Stimulated activated CD8-positive, alpha-beta memory T cell treated with anti-CD3 and anti-CD28 coated beads, Interleukin-4, amount 100 ng/mL, for 1 hour (primary cell): ENCODE data around the gene VPS72.
"Not testable (repeated sequence)": the region's sequence is repeated elsewhere in the genome, so short reads cannot be mapped to it uniquely, and the experiment has no call there.

ENCODE experiments used
- DNase-seq, 2 donors: peaks; one replicate each; pipeline ENCODE4 v3.0.0-alpha.2; 2020; ENCODE audit warnings: low read depth in 2 of 2, low spot score in 1 of 2

Gene VPS72, protein sequence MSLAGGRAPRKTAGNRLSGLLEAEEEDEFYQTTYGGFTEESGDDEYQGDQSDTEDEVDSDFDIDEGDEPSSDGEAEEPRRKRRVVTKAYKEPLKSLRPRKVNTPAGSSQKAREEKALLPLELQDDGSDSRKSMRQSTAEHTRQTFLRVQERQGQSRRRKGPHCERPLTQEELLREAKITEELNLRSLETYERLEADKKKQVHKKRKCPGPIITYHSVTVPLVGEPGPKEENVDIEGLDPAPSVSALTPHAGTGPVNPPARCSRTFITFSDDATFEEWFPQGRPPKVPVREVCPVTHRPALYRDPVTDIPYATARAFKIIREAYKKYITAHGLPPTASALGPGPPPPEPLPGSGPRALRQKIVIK

DNA sequence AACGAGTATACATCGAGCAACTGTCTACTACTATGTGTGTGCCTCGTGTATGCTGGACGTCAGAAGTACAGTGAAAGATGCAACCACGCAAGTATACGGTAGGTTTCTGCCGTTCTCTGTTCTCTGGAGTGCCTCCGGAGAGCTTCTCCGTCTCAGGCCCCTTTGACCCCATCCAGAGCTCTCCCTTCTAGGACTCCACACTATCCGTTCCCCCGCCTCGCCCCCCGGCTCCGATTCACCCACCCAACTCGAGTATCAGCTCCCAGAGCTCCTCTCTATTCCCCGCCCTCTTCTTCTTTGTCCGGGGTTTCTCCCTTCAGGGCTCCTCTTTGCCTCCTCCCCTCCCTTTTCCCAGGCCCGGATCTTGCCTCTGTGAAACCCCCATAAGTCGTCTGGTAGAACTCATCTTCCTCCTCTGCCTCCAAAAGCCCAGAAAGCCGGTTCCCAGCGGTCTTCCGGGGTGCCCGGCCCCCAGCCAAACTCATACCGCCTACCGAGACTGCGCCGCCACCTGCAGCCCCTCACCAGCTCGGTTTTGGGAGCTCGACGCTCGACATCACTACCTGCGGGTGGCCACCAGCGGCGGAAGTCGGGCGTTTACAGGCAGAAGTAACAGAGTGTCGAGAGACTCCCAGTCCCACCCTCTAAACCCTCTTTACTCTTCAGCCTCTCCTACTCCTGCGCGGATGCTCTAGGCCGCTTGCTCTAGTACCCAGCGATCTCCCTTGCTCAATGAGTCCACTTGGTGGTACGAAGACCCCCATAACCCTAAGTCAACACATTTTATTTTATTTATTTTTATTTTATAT lies at the start of gene VPS72:
TSS of gene VPS72 (minus strand) at position 561 of the 809 bp plus-strand sequence. CDS start at position 485, 76 bp downstream.
- peak; percentile 56 to 69 for DNase-seq

DNA sequence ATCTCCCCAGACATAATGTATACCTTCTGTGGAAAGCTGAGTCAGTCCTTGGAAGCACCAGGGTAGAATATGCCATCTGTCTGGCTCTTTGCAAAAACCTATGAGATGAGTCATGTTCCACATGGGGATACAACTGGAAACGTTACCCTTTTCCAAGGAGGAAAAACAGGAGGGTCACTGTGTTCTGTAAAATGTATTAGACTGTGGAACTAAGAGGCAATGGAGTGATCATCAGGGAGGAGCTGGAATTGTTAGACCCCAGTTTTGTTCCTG lies 48.4 kb upstream of the VPS72 start:
- no peak for DNase-seq

DNA sequence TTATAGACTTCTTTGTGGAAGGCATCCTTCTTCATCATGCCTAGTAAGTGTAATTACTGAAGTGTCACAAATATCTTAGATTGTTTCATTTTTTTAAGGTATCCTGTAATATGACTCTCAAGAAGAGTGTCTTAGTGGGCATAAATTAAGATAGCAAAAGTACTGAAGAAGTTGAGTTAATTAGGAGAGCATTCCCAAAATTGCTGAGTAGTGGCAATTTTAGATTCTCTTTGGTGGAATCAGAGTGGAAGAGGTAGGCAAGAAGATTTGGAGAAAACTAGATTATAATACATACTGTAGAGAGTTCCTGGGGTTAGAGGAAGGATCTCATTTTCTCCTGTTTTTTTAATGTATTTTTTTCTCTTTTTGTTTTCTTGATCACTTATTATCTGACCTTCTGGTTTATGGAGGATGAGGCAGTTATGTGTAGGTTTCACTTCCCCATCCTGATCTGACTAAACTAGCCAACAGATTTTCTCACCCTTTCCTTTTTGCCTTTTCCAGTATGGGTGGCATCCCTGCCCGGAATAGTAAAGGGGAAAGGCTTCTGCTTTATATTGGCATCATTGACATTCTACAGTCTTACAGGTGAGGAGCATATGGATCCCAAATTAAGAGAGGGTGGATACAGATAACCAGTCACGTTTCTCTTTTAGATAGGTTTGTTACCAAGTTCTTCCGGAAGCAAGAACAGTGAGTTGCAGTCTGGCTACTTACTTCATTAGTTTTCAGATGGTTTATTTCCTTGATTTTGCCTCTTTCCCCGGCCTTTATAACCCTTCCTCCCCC lies 47.9 kb upstream of the VPS72 start:
- DNase-seq, result no peak

DNA sequence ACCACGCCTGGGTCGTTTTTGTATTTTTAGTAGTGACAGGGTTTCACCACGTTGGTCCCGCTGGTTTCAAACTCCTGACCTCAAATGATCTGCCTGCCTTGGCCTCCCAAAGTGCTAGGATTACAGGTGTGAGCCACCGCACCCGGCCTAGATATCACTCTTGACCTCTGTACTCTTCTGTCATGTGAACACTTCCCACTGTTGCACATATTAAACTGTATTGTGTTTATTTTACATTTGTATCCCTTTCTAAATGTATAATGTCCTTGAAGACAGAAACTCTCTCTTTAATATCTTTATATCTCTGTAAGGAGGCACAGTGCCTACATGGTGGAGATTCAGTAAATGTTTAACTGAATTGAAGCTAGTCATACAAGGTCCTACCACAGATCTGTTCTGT lies 45.2 kb upstream of the VPS72 start:
- DNase-seq, result no peak

DNA sequence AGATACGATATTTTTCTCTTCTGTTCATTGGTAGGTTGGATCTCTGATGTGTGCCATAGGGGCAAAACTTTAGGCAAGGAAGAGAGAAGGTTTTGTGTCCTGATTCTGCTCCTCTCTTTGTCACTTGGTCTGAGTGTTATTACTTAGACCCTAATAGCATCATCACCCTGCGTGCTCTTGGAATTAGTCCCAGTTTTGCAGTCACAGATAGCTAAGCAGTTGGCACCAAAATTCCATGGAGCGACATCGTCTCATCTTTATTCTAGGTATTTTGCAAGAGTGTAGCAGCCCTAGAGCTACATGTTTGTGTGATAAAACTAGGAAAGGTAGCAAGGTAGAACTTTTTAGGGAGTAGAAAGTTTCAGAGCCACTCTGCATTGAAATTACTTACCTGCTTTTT lies 32.1 kb upstream of the VPS72 start:
- DNase-seq, result no peak

DNA sequence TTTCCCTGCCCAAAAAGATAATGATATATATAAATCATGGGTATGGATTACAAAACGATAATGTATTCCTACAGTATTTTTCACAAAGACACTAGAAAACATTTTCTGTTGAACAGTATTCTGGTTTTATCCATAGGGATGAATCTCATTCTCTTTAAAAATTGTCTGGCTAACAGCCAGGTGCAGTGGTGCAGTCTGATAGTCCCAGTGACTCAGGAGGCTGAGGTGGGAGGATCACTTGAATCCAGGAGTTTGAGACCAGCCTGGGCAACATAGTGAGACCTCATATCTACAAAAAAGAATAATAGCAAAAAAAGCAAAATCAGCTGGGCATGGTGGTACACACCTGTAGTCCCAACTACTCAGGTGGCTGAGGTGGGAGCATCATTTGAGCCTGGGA lies 31.6 kb upstream of the VPS72 start:
- no peak for DNase-seq

DNA sequence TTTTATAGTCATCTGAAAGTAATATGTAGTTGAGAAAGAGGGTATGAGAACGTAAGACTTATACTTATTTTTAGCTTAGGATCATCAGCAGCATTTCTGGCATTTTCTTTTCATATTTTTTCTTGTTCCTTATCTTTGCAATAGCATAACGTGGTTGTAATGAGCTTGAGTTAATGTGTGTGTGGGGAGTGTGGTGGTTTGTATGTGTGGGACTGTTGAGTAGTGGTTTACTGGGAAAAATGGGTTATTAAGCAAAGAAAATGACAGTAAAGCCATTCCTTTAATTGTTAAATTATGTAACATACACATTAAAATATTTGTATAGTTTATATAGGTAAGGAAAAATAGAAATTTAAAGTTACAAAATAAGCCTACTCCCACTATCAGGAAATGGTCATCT lies 23.6 kb upstream of the VPS72 start:
- DNase-seq, result no peak

DNA sequence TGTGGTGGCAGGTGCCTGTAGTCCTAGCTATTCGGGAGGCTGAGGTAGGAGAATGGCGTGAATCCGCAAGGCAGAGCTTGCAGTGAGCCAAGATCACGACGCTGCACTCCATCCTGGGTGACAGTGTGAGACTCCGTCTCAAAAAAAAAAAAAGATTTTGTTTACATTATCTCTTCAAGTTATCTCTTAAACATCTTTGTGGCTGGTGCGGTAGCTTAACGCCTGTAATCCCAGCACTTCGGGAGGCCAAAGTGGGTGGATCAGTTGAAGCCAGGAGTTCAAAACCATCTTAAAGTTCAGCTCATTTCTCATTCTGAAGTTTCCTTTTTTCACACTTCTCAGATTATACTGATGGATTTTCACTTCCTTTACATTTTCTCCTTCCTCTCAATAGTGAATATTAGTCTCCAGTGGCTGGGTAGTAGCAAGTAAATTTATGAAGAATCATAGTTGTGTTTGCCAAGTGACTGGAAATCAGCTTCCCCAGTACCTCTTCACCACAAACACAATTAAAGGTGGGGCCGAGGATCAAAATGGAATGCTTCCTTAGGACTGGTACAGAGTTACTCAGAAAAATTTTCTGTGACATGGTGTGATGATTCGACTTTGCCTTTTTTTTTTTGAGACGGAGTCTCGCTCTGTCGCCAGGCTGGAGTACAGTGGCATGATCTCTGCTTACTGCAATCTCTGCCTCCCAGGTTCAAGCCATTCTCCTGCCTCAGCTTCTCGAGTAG lies 22.1 kb upstream of the VPS72 start:
- no peak for DNase-seq

DNA sequence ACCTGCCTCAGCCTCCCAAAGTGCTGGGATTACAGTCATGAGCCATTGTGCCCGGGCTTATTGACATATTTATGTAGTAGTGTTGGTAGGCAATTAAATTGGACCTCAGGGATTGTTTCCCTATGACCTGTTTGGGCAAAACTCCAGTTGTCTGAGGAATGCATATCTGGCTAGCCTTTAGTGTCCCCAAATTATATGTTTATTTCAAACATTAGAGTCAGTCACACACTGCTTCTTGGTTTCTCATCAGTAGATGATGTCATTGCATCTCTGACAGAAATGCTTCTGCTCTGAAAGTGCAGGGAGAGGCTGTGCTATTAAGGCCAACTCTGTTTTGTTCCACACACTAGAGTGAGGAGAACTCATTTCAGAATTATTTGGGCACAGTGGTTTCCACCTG lies 20.8 kb upstream of the VPS72 start:
- DNase-seq, result no peak

DNA sequence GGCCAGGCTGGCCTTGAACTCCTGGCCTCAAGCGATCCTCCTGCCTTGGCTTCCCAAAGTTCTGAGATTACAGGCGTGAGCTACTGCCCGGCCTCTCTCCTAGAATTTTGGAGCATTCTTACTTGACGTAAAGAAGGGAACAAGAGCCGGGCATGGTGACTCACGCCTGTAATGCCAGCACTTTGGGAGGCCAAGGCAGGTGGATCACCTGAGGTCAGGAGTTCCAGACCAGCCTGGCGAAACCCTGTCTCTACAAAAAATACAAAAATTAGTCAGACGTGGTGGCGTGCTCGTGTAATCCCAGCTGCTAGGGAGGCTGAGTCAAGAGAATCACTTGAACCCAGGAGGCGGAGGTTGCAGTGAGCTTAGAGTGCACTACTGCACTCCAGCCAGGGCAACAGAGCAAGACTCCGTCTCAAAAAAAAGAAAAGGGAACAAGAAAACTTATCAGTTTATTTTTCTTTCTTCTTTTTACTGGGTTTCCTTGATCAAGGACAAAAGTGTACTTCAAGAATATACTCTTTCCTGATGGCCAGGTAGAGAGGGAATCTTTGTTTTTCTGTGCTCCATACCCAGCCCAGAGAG lies 15.5 kb upstream of the VPS72 start:
- DNase-seq, result not testable (repeated sequence)

DNA sequence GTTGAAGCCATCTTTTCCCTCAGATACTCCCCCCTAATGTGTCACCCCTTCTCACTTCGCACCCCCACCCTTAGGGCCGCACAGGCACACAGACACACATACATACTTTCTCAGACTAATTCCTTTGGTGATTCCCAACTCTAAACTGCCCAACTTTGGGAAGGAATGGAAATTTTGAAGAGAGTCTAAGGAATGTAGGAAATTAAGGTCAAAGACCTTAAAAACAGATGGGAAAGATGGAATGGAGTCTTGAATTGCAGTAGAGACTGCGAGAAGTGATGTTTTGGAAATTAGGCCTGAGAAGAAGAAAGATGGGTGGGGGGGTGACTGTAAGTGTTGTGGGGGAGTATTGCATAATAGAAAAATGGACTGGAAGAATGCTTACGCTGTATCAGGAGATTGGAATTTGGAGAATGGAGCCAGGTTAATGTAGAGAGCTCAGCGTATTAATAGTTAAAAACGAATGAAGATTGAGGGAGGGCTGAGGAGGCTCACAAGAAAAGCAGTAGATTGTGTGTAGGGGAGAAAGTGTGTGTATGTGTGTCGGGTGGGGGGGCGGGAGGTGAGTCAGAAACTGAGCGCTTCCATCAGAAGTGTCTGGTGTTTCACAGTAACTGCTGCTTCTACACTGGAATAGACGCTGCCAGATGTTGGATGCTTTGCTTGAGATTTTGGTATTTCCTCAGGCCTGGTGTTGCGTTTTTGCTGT lies 10.0 kb upstream of the VPS72 start:
- no peak for DNase-seq

DNA sequence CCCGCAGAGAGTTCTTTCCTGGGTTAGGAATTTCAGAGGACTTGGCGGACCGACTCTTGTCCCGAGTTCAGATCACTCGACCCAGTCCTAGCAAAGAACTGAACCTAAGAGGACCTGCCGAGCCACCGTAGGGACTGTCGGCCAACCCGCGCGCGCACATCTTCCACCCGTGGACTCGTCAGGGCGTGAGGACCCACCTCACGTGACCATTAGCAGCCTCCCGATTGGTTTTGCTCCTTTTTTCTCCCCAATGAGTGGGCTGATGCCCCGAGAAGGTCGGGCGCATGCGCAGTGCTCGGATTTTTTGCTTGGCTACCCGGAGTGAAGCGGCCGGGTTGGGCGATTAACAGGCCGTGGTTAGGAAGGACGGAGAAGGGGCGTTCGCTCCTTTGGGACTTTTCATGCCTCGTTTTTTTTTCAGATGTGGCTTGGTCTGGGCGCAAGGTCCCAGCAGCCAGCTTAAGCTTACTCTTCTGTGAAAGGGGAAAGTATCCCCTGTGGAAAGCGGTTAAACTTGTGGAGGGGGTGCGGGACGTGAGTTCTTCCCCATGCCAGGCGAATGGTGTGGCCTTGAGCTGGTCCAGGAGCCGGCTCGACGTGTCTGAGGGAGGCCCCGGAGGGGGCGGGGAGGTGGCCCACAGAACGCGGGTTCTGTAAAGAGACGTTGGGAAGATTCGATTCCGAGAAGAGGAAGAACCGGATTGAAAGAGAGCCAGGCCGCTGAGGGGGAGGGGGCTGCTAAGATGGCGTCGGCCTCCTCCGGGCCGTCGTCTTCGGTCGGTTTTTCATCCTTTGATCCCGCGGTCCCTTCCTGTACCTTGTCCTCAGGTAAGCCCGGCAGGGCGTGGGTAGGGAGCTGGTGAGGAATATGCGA lies 8.5 kb upstream of the VPS72 start, which contains the start of gene PIP5K1A:
TSS of gene PIP5K1A (plus strand) at position 299 of the 874 bp plus-strand sequence. CDS start at position 744, 445 bp downstream.
- DNase-seq, result peak; percentile 99 to 100

DNA sequence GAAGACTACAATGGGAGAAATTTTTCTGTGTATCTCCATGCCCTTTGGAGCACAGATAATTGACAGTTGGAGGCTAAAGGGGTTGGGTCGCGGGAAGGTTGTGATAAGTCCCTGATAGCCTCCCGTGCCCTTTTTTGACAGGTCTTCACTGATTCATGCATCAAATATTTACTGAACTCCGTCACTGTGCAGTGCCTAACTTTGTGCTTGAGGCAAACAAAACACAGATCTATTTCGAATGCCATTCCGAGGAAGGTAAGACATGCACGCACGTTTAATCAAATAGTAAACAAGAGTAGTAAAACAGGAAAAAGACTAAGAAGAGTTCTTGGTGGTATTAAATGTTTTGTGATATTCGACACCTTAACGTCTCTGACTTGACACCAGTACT lies 7.9 kb upstream of the VPS72 start:
- no peak for DNase-seq

DNA sequence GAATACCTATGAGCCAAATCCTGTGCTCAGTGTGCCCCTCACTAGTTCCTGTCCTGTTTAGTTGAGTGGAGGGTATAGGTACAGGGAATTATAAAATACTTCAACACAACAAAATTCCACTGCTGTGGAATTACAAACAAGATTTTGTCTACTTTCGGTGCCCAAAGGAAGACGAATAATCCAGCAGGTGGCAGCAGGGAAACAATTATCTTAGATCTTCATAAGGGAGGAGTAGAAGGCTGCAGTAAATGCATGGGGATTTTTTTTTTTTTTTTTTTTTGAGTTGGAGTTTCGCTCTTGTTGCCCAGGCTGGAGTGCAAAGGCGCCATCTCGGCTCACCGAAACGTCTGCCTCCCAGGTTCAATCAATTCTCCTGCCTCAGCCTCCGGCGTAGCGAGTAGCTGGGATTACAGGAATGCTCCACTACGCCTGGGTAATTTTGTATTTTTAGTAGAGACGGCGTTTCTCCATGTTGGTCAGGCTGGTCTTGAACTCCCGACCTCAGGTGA lies 6.3 kb upstream of the VPS72 start:
- DNase-seq, result no peak

DNA sequence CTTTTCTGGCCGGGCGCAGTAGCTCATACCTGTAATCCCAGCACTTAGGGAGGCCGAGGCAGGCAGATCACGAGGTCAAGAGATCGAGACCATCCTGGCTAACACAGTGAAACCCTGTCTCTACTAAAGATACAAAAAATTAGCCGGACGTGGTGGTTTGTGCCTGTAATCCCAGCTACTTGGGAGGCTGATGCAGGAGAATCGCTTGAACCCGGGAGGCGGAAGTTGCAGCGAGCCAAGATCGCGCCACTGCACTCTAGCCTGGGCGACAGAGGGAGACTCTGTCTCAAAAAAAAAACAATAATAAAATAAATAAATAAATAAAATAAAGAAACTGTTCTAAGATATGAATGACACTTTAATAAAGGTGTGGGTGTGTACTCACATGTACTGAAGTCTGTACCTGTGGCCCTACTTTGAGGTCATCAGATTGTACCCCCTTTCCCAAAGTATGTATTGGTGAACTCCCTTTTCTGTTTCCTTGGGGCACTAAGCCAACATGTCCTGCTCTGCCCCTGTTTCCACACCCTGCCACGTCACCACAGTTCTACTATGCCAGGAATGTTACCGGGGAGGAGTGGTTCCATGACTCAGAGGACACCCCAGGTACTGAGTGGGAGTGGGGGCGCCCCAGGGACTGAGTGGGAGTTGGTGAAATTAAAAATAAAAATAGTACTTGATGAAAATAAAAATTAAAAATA lies 5.0 kb upstream of the VPS72 start:
- DNase-seq, result not testable (repeated sequence)

DNA sequence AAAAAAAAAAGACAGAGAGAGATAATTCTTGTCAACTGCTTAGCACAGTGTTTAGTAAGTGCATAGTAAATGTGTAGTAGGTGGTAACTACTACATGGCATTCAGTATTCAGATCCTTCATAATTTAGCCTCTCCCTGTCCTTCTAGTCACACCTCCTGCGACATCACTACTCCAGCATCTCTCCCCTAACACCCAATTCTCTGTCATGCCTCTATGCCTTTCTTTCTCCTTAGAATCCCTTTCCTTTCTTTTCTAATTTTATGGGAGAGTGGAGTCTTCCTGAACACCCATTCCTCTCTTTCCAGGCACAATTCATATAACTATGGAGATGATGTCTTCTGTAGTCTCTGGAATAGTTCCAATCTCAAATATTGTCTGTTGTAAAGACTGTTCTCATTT lies 3.9 kb upstream of the VPS72 start:
- DNase-seq, result no peak

DNA sequence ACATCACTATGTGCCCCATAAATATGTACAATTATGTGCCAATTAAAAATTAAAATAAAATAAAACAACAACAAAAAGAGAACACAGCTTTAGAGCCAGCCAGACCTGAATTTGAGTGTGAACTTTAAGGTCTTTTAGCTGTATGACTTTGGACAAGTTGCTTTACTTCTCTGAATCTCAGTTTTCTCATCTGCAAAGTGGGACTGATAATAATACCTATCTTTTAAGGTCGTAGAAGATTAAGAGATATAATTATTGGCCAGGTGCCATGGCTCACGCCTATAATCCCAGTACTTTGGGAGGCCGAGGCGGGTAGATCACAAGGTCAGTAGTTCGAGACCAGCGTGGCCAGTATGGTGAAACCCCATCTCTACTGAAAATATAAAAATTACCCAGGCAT lies 3.3 kb upstream of the VPS72 start:
- DNase-seq, result no peak

DNA sequence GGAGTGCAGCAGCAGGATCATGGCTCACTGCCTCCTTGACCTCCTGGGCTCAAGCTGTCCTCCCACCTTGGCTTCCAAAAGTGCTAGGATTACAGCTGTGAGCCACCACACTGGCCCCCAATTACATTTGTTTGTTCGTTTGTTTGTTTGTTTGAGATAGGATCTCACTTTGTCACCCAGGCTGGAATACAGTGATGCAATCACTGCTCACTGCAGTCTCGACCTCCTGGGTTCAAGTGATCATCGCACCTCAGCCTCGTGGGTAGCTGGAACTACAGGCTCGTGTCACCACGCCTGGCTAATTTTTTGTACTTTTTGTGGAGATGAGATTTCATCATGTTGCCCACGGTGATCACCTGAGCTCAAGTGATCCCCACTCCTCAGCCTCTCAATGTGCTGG lies 2.0 kb upstream of the VPS72 start:
- no peak for DNase-seq
